Measurements from ENCODE around the gene PPP1R36.
"Not testable (repeated sequence)": the region's sequence is repeated elsewhere in the genome, so short reads cannot be mapped to it uniquely, and the experiment has no call there.

The PPP1R36 gene

GRCh38 chr14:64549791-64550620 lies at the start of gene PPP1R36:
Gene PPP1R36, plus strand, starts transcription at chr14:64549961. Its CDS starts 37 bp downstream, at chr14:64549998.
- peak; percentile 39 for DNase-seq

GRCh38 chr14:64500088-64500487 lies 49.7 kb upstream of the PPP1R36 start:
- DNase-seq, result no peak

- DNase-seq, result peak; percentile 61
Measured at GRCh38 chr14:64501411-64502171, 48.2 kb upstream of the PPP1R36 start.

- peak; percentile 55 for DNase-seq
Measured at GRCh38 chr14:64502456-64502855, 47.3 kb upstream of the PPP1R36 start.

GRCh38 chr14:64502887-64503433 lies 46.8 kb upstream of the PPP1R36 start:
- DNase-seq, result peak; percentile 64

GRCh38 chr14:64503434-64504309 lies 46.1 kb upstream of the PPP1R36 start, which contains the start of gene ZBTB25:
Gene ZBTB25, minus strand, starts transcription at chr14:64503838. Its CDS starts 13,305 bp downstream, at chr14:64490533.
- DNase-seq, result peak; percentile 98

- peak; percentile 88 for DNase-seq
Measured at GRCh38 chr14:64504310-64504896, 45.4 kb upstream of the PPP1R36 start, which contains the start of gene ZBTB1. Gene ZBTB1, plus strand, starts transcription at chr14:64504770. Its CDS starts 16,735 bp downstream, at chr14:64521505.

GRCh38 chr14:64504897-64505794 lies 44.6 kb upstream of the PPP1R36 start:
- DNase-seq, result peak; percentile 90

GRCh38 chr14:64506721-64507120 lies 43.0 kb upstream of the PPP1R36 start:
- DNase-seq, result peak; percentile 44

GRCh38 chr14:64507376-64508156 lies 42.2 kb upstream of the PPP1R36 start:
- peak; percentile 25 for DNase-seq

- DNase-seq, result peak; percentile 9
Measured at GRCh38 chr14:64508215-64508776, 41.5 kb upstream of the PPP1R36 start.

- DNase-seq, result no peak
Measured at GRCh38 chr14:64509036-64509435, 40.7 kb upstream of the PPP1R36 start.

- DNase-seq, result peak; percentile 82
Measured at GRCh38 chr14:64510825-64511671, 38.7 kb upstream of the PPP1R36 start.

GRCh38 chr14:64513271-64513670 lies 36.5 kb upstream of the PPP1R36 start:
- no peak for DNase-seq

GRCh38 chr14:64515053-64515452 lies 34.7 kb upstream of the PPP1R36 start:
- DNase-seq, result no peak

- no peak for DNase-seq
Measured at GRCh38 chr14:64516969-64517368, 32.8 kb upstream of the PPP1R36 start.

GRCh38 chr14:64517667-64518066 lies 32.1 kb upstream of the PPP1R36 start:
- not testable (repeated sequence) for DNase-seq

GRCh38 chr14:64518229-64518628 lies 31.5 kb upstream of the PPP1R36 start:
- no peak for DNase-seq

GRCh38 chr14:64520699-64521098 lies 29.1 kb upstream of the PPP1R36 start:
- DNase-seq, result no peak
